Gastrocnemius medialis (tissue), 4 donors: ENCODE results near the gene LRMDA. TPM values are rescaled to one million over a fixed set of nuclear protein-coding genes. Genes with fewer than 3 reads are reported as not detected.

Source experiments
- ATAC-seq, 2 donors: fragments of 150-250 bp; one replicate each; pipeline ENCODE4 v1.9.1; 2016
- DNase-seq, 2 donors: peaks; one replicate each; pipeline ENCODE4 v3.0.0-alpha.2; 2019
- H3K27ac ChIP-seq, 4 donors: fragments of 200-600 bp; sonication (generic); 1 replicate in 1 of 4; 2 replicates in 3 of 4; pipeline ENCODE4 v1.5.1; 2016 to 2018; ENCODE audit warnings: mild to moderate bottlenecking in 2 of 4, moderate library complexity in 1 of 4
- H3K27me3 ChIP-seq, 3 donors: fragments of 200-600 bp; sonication (generic) in 2 of 3; 1 replicate in 1 of 3; 2 replicates in 2 of 3; pipeline versions ENCODE4 v1.5.1 to v1.6.0; 2016 to 2019; ENCODE audit warnings: mild to moderate bottlenecking in 1 of 3, moderate library complexity in 1 of 3
- H3K36me3 ChIP-seq, 2 donors: fragments of 200-600 bp; sonication (generic) in 1 of 2; one replicate each; pipeline ENCODE4 v1.5.1; 2017 to 2018
- H3K4me1 ChIP-seq, 2 donors: fragments of 200-600 bp; sonication (generic) in 1 of 2; one replicate each; pipeline ENCODE4 v1.5.1; 2016 to 2017; ENCODE audit warnings: mild to moderate bottlenecking in 2 of 2
- H3K4me3 ChIP-seq, 4 donors: fragments of 200-600 bp; sonication (generic) in 3 of 4; 1 replicate in 1 of 4; 2 replicates in 3 of 4; pipeline ENCODE4 v1.5.1; 2016 to 2019; ENCODE audit warnings: mild to moderate bottlenecking in 2 of 4
- H3K9me3 ChIP-seq, 3 donors: fragments of 200-600 bp; sonication (generic) in 2 of 3; 1 replicate in 1 of 3; 2 replicates in 2 of 3; pipeline ENCODE4 v1.5.1; 2016 to 2019
- POLR2A ChIP-seq, 2 donors: fragments of 450-650 bp; IDR thresholded peaks; one replicate each; pipeline ENCODE4 v1.6.1; 2017; ENCODE audit warnings: antibody characterized with exemption in 2 of 2, mild to moderate bottlenecking in 2 of 2, moderate library complexity in 2 of 2
- in situ Hi-C, 4 donors: fragments of 200-750 bp; cut with MboI; loops; one replicate each; pipeline versions ENCODE4 v1.15.0 to v1.8.0; 2017; ENCODE audit warnings: low sequenced_read_pairs in 4 of 4
- intact Hi-C: fragments of 100-400 bp; cut with DNase I; formaldehyde crosslinking; loops from one replicate; pipeline ENCODE4 v1.15.1; 2023; ENCODE audit warnings: low total_unique reads
- total RNA-seq, 4 donors: library from RNA; depleted of rRNA; stranded (reverse); fragments of >200 nt; gene quantifications; one replicate each; pipeline versions ENCODE4 v1.1.0 to v1.2.3, GENCODE V29; 2016
- TF ChIP-seq, protein P1 (sequence below), 5 experiments: fragments of 450-650 bp in 3 of 5; fragments of 200-600 bp in 2 of 5; sonication (generic) in 2 of 5; IDR thresholded peaks in 4 of 5; conservative IDR thresholded peaks in 1 of 5; 1 replicate in 4 of 5; 2 replicates in 1 of 5; pipeline ENCODE4 v1.5.1; 2016 to 2019; ENCODE audit warnings: antibody characterized with exemption in 5 of 5, mild to moderate bottlenecking in 3 of 5, moderate library complexity in 3 of 5

The LRMDA gene
- total RNA-seq, 4 donors from 2014 or later: 0.80 to 4.5 (median 1.4) TPM

DNA sequence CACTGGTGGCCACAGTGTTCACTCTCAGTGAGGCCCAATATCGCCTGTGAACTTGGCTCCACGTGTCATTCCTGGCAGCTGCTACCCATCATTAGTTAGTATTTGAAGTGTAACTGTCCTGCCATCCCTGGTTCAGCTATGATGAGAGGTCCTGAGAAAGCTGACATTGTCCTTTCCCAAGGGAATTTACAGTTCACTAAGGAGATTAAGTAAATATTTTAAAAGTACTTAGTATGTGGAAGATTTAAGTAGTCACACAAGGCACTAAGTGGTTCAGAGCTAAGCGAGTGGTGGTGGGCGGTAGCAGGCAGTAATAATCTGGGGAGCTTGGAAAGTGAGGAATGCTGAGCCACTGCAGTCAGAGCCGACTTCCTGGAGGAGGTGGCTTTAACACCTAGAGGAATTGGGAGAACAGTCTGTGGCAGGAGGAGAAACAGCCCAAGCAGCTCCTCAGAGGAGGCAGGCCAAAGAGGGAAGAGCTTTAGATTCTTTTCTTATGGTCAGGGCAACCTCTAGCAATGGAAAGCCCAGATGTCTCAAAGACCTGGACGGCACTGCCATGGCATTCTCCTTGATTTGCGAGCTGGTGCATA is 519.7 kb downstream of the LRMDA start:
- ATAC-seq: no peak
- no peaks in the 10 kb centered on the region for H3K9me3 ChIP-seq
- TF ChIP-seq, protein P1, sequence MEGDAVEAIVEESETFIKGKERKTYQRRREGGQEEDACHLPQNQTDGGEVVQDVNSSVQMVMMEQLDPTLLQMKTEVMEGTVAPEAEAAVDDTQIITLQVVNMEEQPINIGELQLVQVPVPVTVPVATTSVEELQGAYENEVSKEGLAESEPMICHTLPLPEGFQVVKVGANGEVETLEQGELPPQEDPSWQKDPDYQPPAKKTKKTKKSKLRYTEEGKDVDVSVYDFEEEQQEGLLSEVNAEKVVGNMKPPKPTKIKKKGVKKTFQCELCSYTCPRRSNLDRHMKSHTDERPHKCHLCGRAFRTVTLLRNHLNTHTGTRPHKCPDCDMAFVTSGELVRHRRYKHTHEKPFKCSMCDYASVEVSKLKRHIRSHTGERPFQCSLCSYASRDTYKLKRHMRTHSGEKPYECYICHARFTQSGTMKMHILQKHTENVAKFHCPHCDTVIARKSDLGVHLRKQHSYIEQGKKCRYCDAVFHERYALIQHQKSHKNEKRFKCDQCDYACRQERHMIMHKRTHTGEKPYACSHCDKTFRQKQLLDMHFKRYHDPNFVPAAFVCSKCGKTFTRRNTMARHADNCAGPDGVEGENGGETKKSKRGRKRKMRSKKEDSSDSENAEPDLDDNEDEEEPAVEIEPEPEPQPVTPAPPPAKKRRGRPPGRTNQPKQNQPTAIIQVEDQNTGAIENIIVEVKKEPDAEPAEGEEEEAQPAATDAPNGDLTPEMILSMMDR (IDR thresholded peaks at IDR 0.05 in 4 of 5, conservative IDR thresholded peaks at IDR 0.05 in 1 of 5): no peak
- TF ChIP-seq POLR2A (IDR thresholded peaks at IDR 0.05): no peak
- in situ Hi-C loops (no loop called here), intact Hi-C loops (no loop called here)
- H3K36me3 ChIP-seq: no peaks in the 10 kb centered on the region
- H3K27me3 ChIP-seq: no peaks in the 10 kb centered on the region
- DNase-seq: no peak
- no peaks in the 10 kb centered on the region for H3K4me1 ChIP-seq
- H3K27ac ChIP-seq: no peak overlapping the region
- H3K4me3 ChIP-seq: no peak overlapping the region

DNA sequence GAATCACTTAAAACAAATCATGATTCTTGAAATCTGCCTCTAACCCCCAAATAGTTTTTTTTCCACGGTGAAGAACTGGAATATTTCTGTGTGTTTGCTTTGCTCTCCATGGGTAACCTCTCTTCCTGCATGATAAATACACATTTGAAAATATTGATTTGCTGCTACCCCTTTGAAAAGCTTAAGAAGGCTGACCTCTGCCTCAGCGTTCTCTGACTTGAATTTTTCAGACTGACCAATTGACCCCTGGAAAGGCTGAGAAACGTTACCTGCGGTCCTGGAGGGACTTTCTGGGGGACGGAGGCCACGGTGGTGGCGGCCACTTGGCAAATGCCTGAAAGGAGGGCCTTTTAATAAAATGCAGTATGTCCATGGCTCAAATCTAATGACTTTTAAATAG is 520.2 kb downstream of the LRMDA start:
- no peak overlapping the region for H3K27ac ChIP-seq
- no peaks in the 10 kb centered on the region for H3K36me3 ChIP-seq
- no peaks in the 10 kb centered on the region for H3K27me3 ChIP-seq
- ATAC-seq: no peak
- TF ChIP-seq, protein P1 (IDR thresholded peaks at IDR 0.05 in 4 of 5, conservative IDR thresholded peaks at IDR 0.05 in 1 of 5): no peak
- no peak for TF ChIP-seq POLR2A (IDR thresholded peaks at IDR 0.05)
- no peak for DNase-seq
- in situ Hi-C loops: no loop called here
- H3K9me3 ChIP-seq: no peaks in the 10 kb centered on the region
- H3K4me1 ChIP-seq: no peaks in the 10 kb centered on the region
- H3K4me3 ChIP-seq: no peak overlapping the region
- intact Hi-C loops: no loop called here

DNA sequence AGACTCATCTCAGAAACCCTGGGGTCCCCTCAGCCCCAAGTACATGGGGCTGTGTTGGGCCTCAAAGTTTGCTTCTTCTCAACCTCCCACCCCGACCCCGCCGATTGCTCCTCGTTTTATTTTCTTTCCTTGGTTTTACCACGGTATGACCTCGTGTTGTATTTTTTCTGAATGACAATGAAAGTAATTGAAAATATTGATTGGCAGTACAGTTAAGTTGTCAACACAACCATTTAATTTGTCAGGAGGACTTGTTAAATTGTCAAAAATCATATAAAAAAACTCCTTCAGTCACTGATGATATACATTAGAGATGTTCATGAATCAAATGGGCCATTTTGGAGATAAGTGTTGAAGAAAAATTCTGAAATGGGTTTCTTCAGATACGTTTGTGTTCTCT is 520.7 kb downstream of the LRMDA start:
- no peaks in the 10 kb centered on the region for H3K4me1 ChIP-seq
- ATAC-seq (no peak), DNase-seq (no peak)
- no peak overlapping the region for H3K4me3 ChIP-seq
- TF ChIP-seq, protein P1 (IDR thresholded peaks at IDR 0.05 in 4 of 5, conservative IDR thresholded peaks at IDR 0.05 in 1 of 5): no peak
- TF ChIP-seq POLR2A (IDR thresholded peaks at IDR 0.05): no peak
- in situ Hi-C loops (no loop called here), intact Hi-C loops (no loop called here)
- no peaks in the 10 kb centered on the region for H3K36me3 ChIP-seq
- no peaks in the 10 kb centered on the region for H3K27me3 ChIP-seq
- H3K27ac ChIP-seq: no peak overlapping the region
- no peaks in the 10 kb centered on the region for H3K9me3 ChIP-seq

DNA sequence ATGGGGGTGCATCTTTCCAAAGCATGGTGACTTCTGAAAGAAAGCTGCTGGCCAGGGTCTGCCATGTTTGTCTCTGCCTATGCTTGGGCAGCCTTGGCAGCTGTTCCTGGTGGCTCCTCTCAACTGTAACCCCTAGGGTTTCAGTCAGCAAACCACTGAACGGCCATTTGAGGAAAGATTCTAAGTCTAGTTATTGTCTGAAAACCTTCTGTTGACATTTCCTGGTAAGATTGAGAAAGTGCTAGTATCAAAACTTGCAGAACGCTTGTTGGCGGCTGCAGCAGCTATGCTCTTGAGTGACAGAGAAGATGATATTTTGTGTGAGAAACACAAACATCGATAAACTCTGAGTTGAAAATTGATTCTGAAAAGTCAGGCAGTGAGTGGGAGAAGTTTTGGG is 523.1 kb downstream of the LRMDA start:
- in situ Hi-C loops (no loop called here), intact Hi-C loops (no loop called here)
- TF ChIP-seq POLR2A (IDR thresholded peaks at IDR 0.05): no peak
- ATAC-seq (no peak), DNase-seq (no peak)
- Histone ChIP-seq H3K27ac (no peak overlapping the region), H3K36me3 (no peaks in the 10 kb centered on the region), H3K4me1 (no peaks in the 10 kb centered on the region), H3K27me3 (no peaks in the 10 kb centered on the region), H3K4me3 (no peak overlapping the region), H3K9me3 (no peaks in the 10 kb centered on the region)

DNA sequence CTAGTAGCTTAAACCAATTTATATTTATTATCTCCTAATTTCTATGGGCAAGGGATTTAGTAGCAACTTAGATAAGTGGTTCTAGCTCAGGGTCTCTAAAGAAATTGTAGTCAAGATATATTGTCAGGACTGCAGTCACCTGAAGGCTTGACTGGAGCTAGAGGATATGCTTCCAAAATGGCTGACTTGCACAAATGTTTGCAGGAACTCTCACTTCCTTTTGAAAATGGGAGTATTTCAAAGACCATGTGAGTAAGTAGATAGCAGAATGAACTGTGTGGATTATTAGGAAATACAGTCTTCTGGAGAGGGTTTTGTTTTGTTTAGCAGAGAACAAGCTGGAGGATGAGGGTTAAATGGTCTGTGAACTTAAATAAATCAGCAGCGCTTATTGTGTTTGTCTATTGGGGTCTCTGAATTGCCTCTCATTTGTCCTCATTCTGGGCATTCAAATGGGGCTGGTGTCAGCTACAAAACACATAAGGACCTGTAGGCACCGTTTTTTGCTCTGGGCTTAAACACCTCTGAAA is 524.6 kb downstream of the LRMDA start:
- H3K27ac ChIP-seq: no peak overlapping the region

More for the DNA sequence above, 524.6 kb downstream of the LRMDA start:
- in situ Hi-C loops: no loop called here
- no peak for ATAC-seq
- H3K4me1 ChIP-seq: no peaks in the 10 kb centered on the region
- TF ChIP-seq POLR2A (IDR thresholded peaks at IDR 0.05): no peak
- TF ChIP-seq, protein P1 (IDR thresholded peaks at IDR 0.05 in 4 of 5, conservative IDR thresholded peaks at IDR 0.05 in 1 of 5): no peak
- intact Hi-C loops: no loop called here
- H3K4me3 ChIP-seq: no peak overlapping the region
- DNase-seq: no peak
- no peaks in the 10 kb centered on the region for H3K9me3 ChIP-seq
- no peaks in the 10 kb centered on the region for H3K36me3 ChIP-seq
- no peaks in the 10 kb centered on the region for H3K27me3 ChIP-seq
